Colonic mucosa (tissue), 4 donors: Measurements from ENCODE around the gene TBC1D22B. TPM values are rescaled to one million over a fixed set of nuclear protein-coding genes. Genes with fewer than 3 reads are reported as not detected.

Experiments
- DNase-seq: peaks from one replicate; pipeline ENCODE4 v3.0.0-alpha.2; 2020
- H3K27ac ChIP-seq: fragments of 200-600 bp; one replicate; pipeline ENCODE4 v1.8.0; 2021
- H3K27me3 ChIP-seq: fragments of 200-600 bp; one replicate; pipeline ENCODE4 v1.8.0; 2021
- H3K36me3 ChIP-seq: fragments of 200-600 bp; one replicate; pipeline ENCODE4 v1.8.0; 2021
- H3K4me1 ChIP-seq: fragments of 200-600 bp; one replicate; pipeline ENCODE4 v1.8.0; 2021; ENCODE audit warnings: mild to moderate bottlenecking
- H3K4me3 ChIP-seq: fragments of 200-600 bp; one replicate; pipeline ENCODE4 v1.8.0; 2021
- H3K9ac ChIP-seq, 2 donors: one replicate each; pipeline ENCODE4 v1.7.0; 2013; ENCODE audit warnings: control low read depth in 2 of 2, low read depth in 2 of 2, low read length in 2 of 2
- H3K9me3 ChIP-seq: fragments of 200-600 bp; one replicate; pipeline ENCODE4 v1.8.0; 2021
- intact Hi-C: fragments of 100-400 bp; cut with DNase I; formaldehyde crosslinking; loops from one replicate; pipeline ENCODE4 v1.14.1; 2022
- total RNA-seq, 2 donors: library from RNA; stranded (reverse); fragmentation: NEBNext Ultra II Directional in 1 of 2; extraction: Animal tissue kit (Norgen Biotek cat#: 25700) in 1 of 2; gene quantifications; one replicate each; pipeline ENCODE4 v1.2.1, GENCODE V29; 2021
- TF ChIP-seq, protein P1 (sequence below): fragments of 200-600 bp; IDR thresholded peaks from one replicate; pipeline ENCODE4 v1.8.0; 2022; ENCODE audit warnings: antibody characterized with exemption, mild to moderate bottlenecking
- donor health status: healthy.
- donor health status: DM: no; HTN: no; CAD: no.
- donor health status: DM: no; HTN: no; CAD: no.

The TBC1D22B gene, protein sequence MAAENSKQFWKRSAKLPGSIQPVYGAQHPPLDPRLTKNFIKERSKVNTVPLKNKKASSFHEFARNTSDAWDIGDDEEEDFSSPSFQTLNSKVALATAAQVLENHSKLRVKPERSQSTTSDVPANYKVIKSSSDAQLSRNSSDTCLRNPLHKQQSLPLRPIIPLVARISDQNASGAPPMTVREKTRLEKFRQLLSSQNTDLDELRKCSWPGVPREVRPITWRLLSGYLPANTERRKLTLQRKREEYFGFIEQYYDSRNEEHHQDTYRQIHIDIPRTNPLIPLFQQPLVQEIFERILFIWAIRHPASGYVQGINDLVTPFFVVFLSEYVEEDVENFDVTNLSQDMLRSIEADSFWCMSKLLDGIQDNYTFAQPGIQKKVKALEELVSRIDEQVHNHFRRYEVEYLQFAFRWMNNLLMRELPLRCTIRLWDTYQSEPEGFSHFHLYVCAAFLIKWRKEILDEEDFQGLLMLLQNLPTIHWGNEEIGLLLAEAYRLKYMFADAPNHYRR
- total RNA-seq, result 10 to 100 TPM; 13.3 to 15.2 TPM

DNA sequence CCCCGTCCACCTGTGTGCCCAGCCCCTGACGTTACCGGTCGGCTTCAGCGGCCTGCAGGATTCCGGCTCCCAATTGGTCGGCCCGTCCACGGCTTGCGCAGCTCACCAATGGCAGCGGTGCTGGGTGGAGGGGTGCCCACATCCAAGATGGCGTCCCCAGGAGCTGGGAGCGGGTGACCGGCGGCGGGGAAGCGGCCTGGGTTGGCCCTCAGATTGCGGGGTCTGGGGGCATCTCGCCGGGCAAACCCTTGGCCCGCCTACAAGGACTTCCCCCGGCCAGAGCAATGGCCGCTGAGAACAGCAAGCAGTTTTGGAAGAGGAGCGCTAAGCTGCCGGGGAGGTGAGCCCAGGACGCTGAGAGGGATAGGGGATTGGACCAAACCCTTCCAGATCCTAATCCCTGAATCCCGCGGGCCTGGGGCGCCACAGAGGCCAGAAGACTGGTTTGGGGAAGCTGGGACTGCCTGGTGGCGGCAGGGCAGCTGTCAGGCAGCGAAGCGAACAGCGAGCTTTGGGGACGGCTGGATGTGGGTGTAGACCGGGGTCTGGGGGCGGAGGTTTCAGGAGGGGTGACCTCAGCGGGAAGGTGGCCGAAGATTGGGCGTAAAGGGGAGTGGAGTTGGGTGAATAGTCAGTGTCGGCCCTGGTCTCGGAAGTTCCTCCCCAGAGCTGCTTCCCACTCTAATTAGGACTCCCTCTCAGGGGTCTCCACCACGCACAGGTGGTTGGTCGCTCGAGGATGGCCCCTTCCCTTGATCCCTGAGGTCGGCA is at the start of gene TBC1D22B, which contains the start of gene TMEM217:
TSS of gene TBC1D22B (plus strand) at position 139 of the 771 bp plus-strand sequence. CDS start at position 285, 146 bp downstream.
TSS of gene TMEM217 (minus strand) at position 511 of the 771 bp plus-strand sequence. CDS start 39,114 bp downstream, outside the sequence.
- Histone ChIP-seq H3K9me3 (no peaks in the 10 kb centered on the region), H3K36me3 (no peaks in the 10 kb centered on the region), H3K4me3 (peak within 1 kb of the TSS; percentile 90), H3K27me3 (no peaks in the 10 kb centered on the region), H3K9ac (peak within 1 kb of the TSS; percentile 84 to 100), H3K4me1 (no peaks in the 10 kb centered on the region), H3K27ac (peak within 1 kb of the TSS; percentile 76)
- DNase-seq, result peak; percentile 98
- intact Hi-C loops, result no loop called here
- TF ChIP-seq, protein P1, sequence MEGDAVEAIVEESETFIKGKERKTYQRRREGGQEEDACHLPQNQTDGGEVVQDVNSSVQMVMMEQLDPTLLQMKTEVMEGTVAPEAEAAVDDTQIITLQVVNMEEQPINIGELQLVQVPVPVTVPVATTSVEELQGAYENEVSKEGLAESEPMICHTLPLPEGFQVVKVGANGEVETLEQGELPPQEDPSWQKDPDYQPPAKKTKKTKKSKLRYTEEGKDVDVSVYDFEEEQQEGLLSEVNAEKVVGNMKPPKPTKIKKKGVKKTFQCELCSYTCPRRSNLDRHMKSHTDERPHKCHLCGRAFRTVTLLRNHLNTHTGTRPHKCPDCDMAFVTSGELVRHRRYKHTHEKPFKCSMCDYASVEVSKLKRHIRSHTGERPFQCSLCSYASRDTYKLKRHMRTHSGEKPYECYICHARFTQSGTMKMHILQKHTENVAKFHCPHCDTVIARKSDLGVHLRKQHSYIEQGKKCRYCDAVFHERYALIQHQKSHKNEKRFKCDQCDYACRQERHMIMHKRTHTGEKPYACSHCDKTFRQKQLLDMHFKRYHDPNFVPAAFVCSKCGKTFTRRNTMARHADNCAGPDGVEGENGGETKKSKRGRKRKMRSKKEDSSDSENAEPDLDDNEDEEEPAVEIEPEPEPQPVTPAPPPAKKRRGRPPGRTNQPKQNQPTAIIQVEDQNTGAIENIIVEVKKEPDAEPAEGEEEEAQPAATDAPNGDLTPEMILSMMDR, result no peak

DNA sequence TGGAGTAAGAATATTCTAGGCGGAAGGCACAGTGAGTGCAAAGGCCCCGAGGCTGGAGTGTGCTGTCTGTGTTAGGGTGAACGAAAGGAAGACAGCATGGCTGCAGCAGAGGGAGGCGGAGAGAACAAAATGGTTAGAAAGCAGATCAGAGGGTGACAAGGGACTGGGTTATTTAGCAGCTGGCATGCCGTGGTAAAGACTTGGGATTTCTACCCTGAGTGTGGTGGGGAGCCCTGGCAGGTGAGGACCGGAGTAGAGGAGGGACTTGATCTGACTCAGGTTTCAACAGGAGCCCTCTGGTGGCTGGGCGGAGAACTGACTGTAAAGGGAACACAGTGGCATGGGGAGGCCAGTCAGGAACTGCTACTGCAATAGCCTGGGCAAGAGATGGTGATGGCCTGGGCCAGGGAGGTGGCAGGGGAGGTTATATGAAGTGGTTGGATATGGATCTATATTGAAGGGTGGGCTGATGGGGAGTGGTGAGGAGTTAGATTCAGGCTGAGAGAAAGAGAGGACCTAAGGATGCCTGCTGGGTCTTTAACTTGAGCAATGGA is 49.6 kb upstream of the TBC1D22B start:
- intact Hi-C loops, result loop anchor here (2.0 to 10.0 kb wide), 4 partner anchors 36 to 326 kb away; partner anchors contain the start of gene PIM1
- Histone ChIP-seq H3K36me3 (no peaks in the 10 kb centered on the region), H3K4me3 (no peak overlapping the region), H3K9me3 (no peaks in the 10 kb centered on the region), H3K27me3 (no peaks in the 10 kb centered on the region), H3K27ac (no peak overlapping the region), H3K4me1 (no peaks in the 10 kb centered on the region), H3K9ac (peak overlapping the region in 1 of 2 donors; percentile 19)
- TF ChIP-seq, protein P1, result peak; percentile 81
- DNase-seq, result peak; percentile 94

DNA sequence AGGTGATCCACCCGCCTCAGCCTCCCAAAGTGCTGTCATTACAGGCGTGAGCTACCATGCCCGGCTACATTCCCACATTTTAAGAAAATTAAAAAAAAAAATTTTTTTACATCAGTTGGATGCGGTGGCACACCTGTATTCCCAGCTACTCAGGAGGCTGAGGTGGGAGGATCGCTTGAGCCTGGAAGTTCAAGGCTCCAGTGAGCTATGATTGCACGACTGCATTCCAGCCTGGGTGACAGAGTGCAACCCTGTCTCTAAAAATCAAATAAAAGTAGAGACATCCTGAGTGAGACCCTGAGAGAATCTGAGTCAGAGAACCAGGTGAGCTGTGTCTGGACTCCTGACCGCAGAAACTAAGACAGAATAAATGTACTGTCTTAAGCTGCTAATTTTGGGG is 48.8 kb upstream of the TBC1D22B start:
- Histone ChIP-seq H3K9ac (no peak overlapping the region), H3K9me3 (no peaks in the 10 kb centered on the region), H3K27ac (no peak overlapping the region), H3K36me3 (no peaks in the 10 kb centered on the region), H3K4me1 (no peaks in the 10 kb centered on the region), H3K4me3 (no peak overlapping the region), H3K27me3 (no peaks in the 10 kb centered on the region)
- DNase-seq, result no peak
- TF ChIP-seq, protein P1, result no peak
- intact Hi-C loops, result loop anchor here (5.0 to 10.0 kb wide), 3 partner anchors 36 to 326 kb away; partner anchors contain the start of gene PIM1

DNA sequence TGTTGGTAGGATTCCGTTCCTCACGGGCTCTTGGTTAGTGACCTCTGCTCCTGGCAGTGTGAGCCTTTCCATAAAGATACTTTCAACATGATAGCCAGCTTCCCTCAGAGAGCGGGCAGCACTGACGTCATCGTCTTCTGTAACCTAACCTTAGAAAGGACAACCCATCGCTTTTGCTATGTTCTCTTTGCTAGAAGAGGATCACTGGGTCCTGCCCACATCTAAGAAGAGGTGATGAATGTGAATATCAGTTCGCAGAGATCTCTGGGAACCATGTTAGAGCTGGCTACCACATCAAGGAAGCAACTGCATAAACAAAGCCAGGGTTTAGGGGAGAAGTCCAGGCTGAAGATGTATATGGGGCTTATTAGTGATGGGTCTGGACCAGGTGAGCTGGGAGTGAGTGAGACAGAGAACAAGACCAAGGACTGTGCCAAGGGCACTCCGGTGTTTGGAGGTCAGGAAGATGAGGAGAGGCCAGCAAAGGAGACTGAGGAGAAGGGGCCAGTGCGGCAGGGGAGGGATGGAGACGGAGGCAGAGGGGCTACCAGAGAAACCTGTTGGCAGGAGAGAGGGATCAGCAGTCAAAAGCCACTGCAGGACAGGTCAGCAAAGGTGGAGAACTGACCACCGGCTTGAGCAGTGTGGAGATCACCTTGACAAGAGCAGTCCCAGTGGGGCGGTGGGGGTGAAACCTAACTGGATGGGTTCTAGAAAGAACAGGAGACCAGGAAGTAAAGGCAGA is 47.9 kb upstream of the TBC1D22B start:
- TF ChIP-seq, protein P1, result no peak
- H3K9ac ChIP-seq, result no peak overlapping the region
- intact Hi-C loops, result loop anchor here (5.0 to 10.0 kb wide), 4 partner anchors 37 to 442 kb away; partner anchors contain the start of gene PIM1
- H3K4me3 ChIP-seq, result no peak overlapping the region
- no peak overlapping the region for H3K27ac ChIP-seq
- no peaks in the 10 kb centered on the region for H3K9me3 ChIP-seq
- H3K4me1 ChIP-seq, result no peaks in the 10 kb centered on the region
- H3K36me3 ChIP-seq, result no peaks in the 10 kb centered on the region
- H3K27me3 ChIP-seq, result no peaks in the 10 kb centered on the region
- no peak for DNase-seq
